Skeletal muscle tissue (tissue), 4 donors: ENCODE results near the gene LRBA. TPM values are rescaled to one million over a fixed set of nuclear protein-coding genes. Genes with fewer than 3 reads are reported as not detected.

ENCODE experiments used
- H3K27ac ChIP-seq: one replicate; pipeline ENCODE4 v1.7.0; 2013; ENCODE audit warnings: mild to moderate bottlenecking, low read depth, low read length, inconsistent platforms
- H3K27me3 ChIP-seq, 3 donors: one replicate each; pipeline ENCODE4 v1.7.0; 2013; ENCODE audit warnings: low read length in 3 of 3; ENCODE audit not compliant: control insufficient read depth in 3 of 3, insufficient read depth in 3 of 3
- H3K36me3 ChIP-seq, 3 donors: one replicate each; pipeline ENCODE4 v1.7.0; 2013; ENCODE audit warnings: low read length in 3 of 3; ENCODE audit not compliant: control insufficient read depth in 3 of 3, insufficient read depth in 3 of 3
- H3K4me1 ChIP-seq, 3 donors: one replicate each; pipeline ENCODE4 v1.7.0; 2013; ENCODE audit warnings: low read length in 3 of 3, mild to moderate bottlenecking in 3 of 3; ENCODE audit not compliant: control insufficient read depth in 3 of 3, insufficient read depth in 3 of 3
- H3K4me3 ChIP-seq, 3 donors: one replicate each; pipeline ENCODE4 v1.7.0; 2013; ENCODE audit warnings: low read length in 3 of 3
- H3K9ac ChIP-seq, 3 donors: one replicate each; pipeline ENCODE4 v1.7.0; 2013; ENCODE audit warnings: low read length in 3 of 3, mild to moderate bottlenecking in 3 of 3, moderate library complexity in 2 of 3, low read depth in 1 of 3
- H3K9me3 ChIP-seq, 3 donors: one replicate each; pipeline ENCODE4 v1.7.0; 2013; ENCODE audit warnings: low read length in 3 of 3; ENCODE audit not compliant: control insufficient read depth in 3 of 3
- total RNA-seq: library from RNA; depleted of rRNA; stranded (reverse); fragments of >200 nt; gene quantifications from one replicate; pipeline ENCODE4 v1.2.3, GENCODE V29; 2014
- donor health status: Osteomylitis.

The LRBA gene
- total RNA-seq, 1 donor from 2014 or later, result 58.5 TPM

- Histone ChIP-seq H3K4me3 (no peak overlapping the region), H3K27me3 (no peaks in the 10 kb centered on the region), H3K4me1 (no peaks in the 10 kb centered on the region), H3K9ac (no peak overlapping the region), H3K36me3 (no peaks in the 10 kb centered on the region), H3K9me3 (no peaks in the 10 kb centered on the region), H3K27ac (no peak overlapping the region)
These were observed 712.5 kb downstream of the LRBA start for GRCh38 chr4:150302553-150302952.

DNA sequence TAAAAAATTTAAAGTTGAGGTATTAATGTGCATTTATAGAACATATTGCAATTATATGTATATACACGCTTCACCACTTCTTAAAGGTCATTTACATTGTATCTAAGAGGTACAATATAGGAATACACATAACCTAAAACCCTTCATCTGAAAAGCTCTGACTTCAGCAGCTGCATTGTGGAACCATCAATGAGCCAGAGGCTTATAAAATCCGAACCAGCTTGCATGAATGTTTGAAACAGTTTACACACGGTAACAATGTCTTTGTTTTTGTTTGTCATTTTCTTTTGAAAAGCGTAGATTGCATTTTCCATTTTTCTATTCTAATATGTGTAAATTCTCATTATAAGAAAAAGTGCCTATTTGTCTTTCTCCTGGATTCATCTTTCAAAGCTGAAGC is 715.3 kb downstream of the LRBA start:
- no peaks in the 10 kb centered on the region for H3K36me3 ChIP-seq
- no peaks in the 10 kb centered on the region for H3K9me3 ChIP-seq
- no peak overlapping the region for H3K27ac ChIP-seq
- H3K4me3 ChIP-seq, result no peak overlapping the region
- no peaks in the 10 kb centered on the region for H3K4me1 ChIP-seq
- H3K9ac ChIP-seq, result no peak overlapping the region
- H3K27me3 ChIP-seq, result no peaks in the 10 kb centered on the region

- H3K27me3 ChIP-seq, result no peaks in the 10 kb centered on the region
- H3K4me3 ChIP-seq, result no peak overlapping the region
- no peaks in the 10 kb centered on the region for H3K9me3 ChIP-seq
- H3K36me3 ChIP-seq, result no peaks in the 10 kb centered on the region
- H3K9ac ChIP-seq, result no peak overlapping the region
- no peaks in the 10 kb centered on the region for H3K4me1 ChIP-seq
- H3K27ac ChIP-seq, result no peak overlapping the region
These were observed 717.1 kb downstream of the LRBA start for GRCh38 chr4:150297861-150298474.

- H3K4me3 ChIP-seq, result no peak overlapping the region
- no peak overlapping the region for H3K27ac ChIP-seq
- H3K9ac ChIP-seq, result no peak overlapping the region
- H3K27me3 ChIP-seq, result no peaks in the 10 kb centered on the region
- H3K36me3 ChIP-seq, result peaks cover 0 to 4% (median 0%) of the 10 kb centered on the region in 3 donors
- H3K4me1 ChIP-seq, result no peaks in the 10 kb centered on the region
- H3K9me3 ChIP-seq, result no peaks in the 10 kb centered on the region
These were observed 725.2 kb downstream of the LRBA start for GRCh38 chr4:150289881-150290280.

DNA sequence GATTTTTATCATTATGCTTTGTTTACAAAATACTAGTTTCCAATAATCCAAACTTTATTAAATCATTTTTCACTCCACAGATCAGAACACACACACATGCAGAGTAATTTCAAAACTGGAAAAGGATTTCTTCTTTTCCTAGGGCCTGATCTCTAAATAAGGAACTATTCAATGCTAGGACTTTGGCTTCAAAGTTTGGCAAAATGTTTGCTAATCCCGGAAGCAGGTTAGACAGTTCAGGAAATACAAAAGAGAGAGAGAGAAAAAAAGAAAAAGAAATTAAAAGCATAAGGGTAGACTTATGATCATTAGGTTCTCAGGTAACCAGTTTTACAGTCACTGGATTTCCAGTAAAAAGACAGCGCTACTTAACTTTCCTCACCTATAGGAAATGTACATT is 725.9 kb downstream of the LRBA start:
- H3K4me3 ChIP-seq, result no peak overlapping the region
- no peak overlapping the region for H3K9ac ChIP-seq
- H3K36me3 ChIP-seq, result peaks cover 0 to 4% (median 0%) of the 10 kb centered on the region in 3 donors
- no peaks in the 10 kb centered on the region for H3K27me3 ChIP-seq
- no peaks in the 10 kb centered on the region for H3K9me3 ChIP-seq
- H3K4me1 ChIP-seq, result no peaks in the 10 kb centered on the region
- no peak overlapping the region for H3K27ac ChIP-seq

GRCh38 chr4:150286656-150287055 is 728.4 kb downstream of the LRBA start:
- no peaks in the 10 kb centered on the region for H3K27me3 ChIP-seq

DNA sequence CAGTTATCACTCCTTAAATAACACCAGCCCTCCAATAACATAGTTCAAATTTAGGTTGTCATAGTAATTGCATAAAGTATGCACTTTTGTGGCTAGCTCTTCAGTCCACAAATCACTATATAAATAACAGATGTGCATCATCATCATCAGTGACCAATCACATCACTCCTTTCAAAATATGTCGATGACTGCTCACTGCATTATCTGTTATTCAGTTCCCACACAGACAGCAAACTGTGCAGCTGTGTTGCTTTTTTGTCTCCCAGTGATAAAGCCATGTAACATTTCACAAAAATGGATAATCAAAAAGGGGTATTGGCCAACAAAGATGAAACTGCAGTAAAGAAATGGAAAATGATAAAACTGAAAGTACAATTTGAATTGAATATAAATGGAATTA is 731.4 kb downstream of the LRBA start:
- Histone ChIP-seq H3K4me1 (no peaks in the 10 kb centered on the region), H3K36me3 (peaks cover 0 to 11% (median 0%) of the 10 kb centered on the region in 3 donors), H3K4me3 (no peak overlapping the region), H3K27ac (no peak overlapping the region), H3K9ac (no peak overlapping the region), H3K27me3 (no peaks in the 10 kb centered on the region), H3K9me3 (no peaks in the 10 kb centered on the region)

More at GRCh38 chr4:150286656-150287055, 728.4 kb downstream of the LRBA start:
- no peaks in the 10 kb centered on the region for H3K4me1 ChIP-seq
- H3K36me3 ChIP-seq, result peaks cover 0 to 11% (median 0%) of the 10 kb centered on the region in 3 donors
- H3K4me3 ChIP-seq, result no peak overlapping the region
- H3K9ac ChIP-seq, result no peak overlapping the region
- no peak overlapping the region for H3K27ac ChIP-seq
- no peaks in the 10 kb centered on the region for H3K9me3 ChIP-seq

- Histone ChIP-seq H3K4me1 (no peaks in the 10 kb centered on the region), H3K4me3 (no peak overlapping the region), H3K27ac (no peak overlapping the region), H3K27me3 (no peaks in the 10 kb centered on the region), H3K9ac (no peak overlapping the region), H3K9me3 (no peaks in the 10 kb centered on the region), H3K36me3 (peaks cover 0 to 15% (median 2%) of the 10 kb centered on the region in 3 donors)
These were observed 734.1 kb downstream of the LRBA start for GRCh38 chr4:150280975-150281374.

GRCh38 chr4:150280081-150280895 is 734.8 kb downstream of the LRBA start:
- Histone ChIP-seq H3K9me3 (no peaks in the 10 kb centered on the region), H3K27ac (no peak overlapping the region), H3K4me1 (no peaks in the 10 kb centered on the region)

DNA sequence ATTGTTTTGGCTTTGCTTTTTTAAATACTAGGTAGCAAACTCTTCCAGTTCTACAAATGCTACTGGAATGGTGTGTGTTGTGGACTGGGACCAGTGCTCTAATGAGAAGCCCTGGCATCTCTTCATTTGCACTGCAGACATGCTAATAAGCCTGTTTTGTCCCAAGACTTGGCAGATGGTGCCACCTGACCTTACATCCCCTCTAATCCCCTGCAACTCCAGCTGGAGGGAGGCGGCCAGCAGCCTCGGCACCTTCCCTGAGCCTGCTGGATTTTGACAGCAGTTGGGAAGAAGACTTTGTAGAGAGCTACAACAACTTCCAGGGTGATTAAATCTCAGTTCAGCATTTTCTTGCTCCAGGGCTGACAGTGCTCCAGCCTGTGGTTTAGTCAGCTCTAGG is 736.9 kb downstream of the LRBA start:
- H3K27ac ChIP-seq, result no peak overlapping the region
- no peaks in the 10 kb centered on the region for H3K27me3 ChIP-seq
- H3K36me3 ChIP-seq, result peaks cover 0 to 10% (median 2%) of the 10 kb centered on the region in 3 donors
- no peak overlapping the region for H3K4me3 ChIP-seq
- H3K9me3 ChIP-seq, result no peaks in the 10 kb centered on the region
- no peaks in the 10 kb centered on the region for H3K4me1 ChIP-seq
- H3K9ac ChIP-seq, result no peak overlapping the region

More at GRCh38 chr4:150280081-150280895, 734.8 kb downstream of the LRBA start:
- Histone ChIP-seq H3K4me3 (no peak overlapping the region), H3K27me3 (no peaks in the 10 kb centered on the region), H3K36me3 (peaks cover 0 to 13% (median 2%) of the 10 kb centered on the region in 3 donors), H3K9ac (no peak overlapping the region)
